HepG2 (cell line): Measurements from ENCODE around the gene DNASE2B. TPM values are rescaled to one million over a fixed set of nuclear protein-coding genes. Genes with fewer than 3 reads are reported as not detected.
A peak's percentile ranks its signal among the peaks of the same experiment; 100 is the strongest.

Experiments
- ATAC-seq: fragments of 200-7000 bp; cut with Tn5 transposase; 3 replicates; pipeline ENCODE4 v1.9.1; 2020; ENCODE audit warnings: mild to moderate bottlenecking, moderate library complexity
- Bru-seq: library from RNA; stranded (reverse); fragments of 400-500 nt; gene quantifications from one replicate; lab custom pipeline; 2021; lab: Mats Ljungman, UMichigan
- BruChase-seq, 2 experiments: library from RNA; stranded (reverse); fragments of 400-500 nt; gene quantifications; one replicate each; lab custom pipeline; 2021; lab: Mats Ljungman, UMichigan
- BruUV-seq: library from RNA; stranded (reverse); fragments of 400-500 nt; replicated peaks from 2 replicates; lab custom pipeline; 2021; lab: Mats Ljungman, UMichigan
- CTCF ChIA-PET: fragments of 300-600 bp; formaldehyde crosslinking; extraction: SDS; loops from one replicate; lab custom pipeline; 2021; ENCODE audit warnings: low total read pairs, inconsistent platforms, low intra/inter-chr PET ratio; lab: Yijun Ruan, JAX
- POLR2A ChIA-PET: fragments of 350-600 bp; sonication (Branson Sonifier 250); formaldehyde crosslinking; loops from one replicate; lab custom pipeline; 2020; ENCODE audit warnings: antibody characterized with exemption, inconsistent platforms; lab: Yijun Ruan, JAX
- DNase-seq: peaks from one replicate; pipeline ENCODE4 v3.0.0-alpha.2; 2015; ENCODE audit warnings: low spot score
- FAIRE-seq: peaks from 3 replicates; lab custom pipeline; 2011; peaks lifted over from hg19 to GRCh38; lab: Jason Lieb, UNC
- H2AFZ ChIP-seq: one replicate; pipeline ENCODE4 v1.6.1; 2011; ENCODE audit warnings: low read length, inconsistent platforms
- H3K27ac ChIP-seq: fragments of 300-600 bp; 3 replicates; pipeline ENCODE4 v1.8.0; 2011; ENCODE audit warnings: mixed run types, mild to moderate bottlenecking, mixed read lengths, low read length, inconsistent platforms; ENCODE audit not compliant: insufficient read depth; ENCODE audit errors: extremely low read length
- H3K27me3 ChIP-seq, 2 experiments: fragments of 200-600 bp in 1 of 2; 2 replicates in 1 of 2; 3 replicates in 1 of 2; pipeline versions ENCODE4 v1.6.0 to v1.8.0; 2011; ENCODE audit warnings: low read length in 2 of 2, mild to moderate bottlenecking in 2 of 2, moderate library complexity in 2 of 2, inconsistent platforms in 1 of 2; ENCODE audit not compliant: insufficient read depth in 2 of 2, control insufficient read depth in 1 of 2
- H3K36me3 ChIP-seq, 2 experiments: fragments of 200-600 bp in 1 of 2; replicated peaks in 1 of 2; 2 replicates in 1 of 2; 3 replicates in 1 of 2; pipeline versions ENCODE4 v1.5.1 to v1.8.0; 2011; ENCODE audit warnings: low read length in 2 of 2, inconsistent platforms in 1 of 2; ENCODE audit not compliant: insufficient read depth in 2 of 2, control insufficient read depth in 1 of 2
- H3K4me1 ChIP-seq: 2 replicates; pipeline ENCODE4 v1.5.1; 2012; ENCODE audit warnings: low read length, inconsistent platforms; ENCODE audit not compliant: insufficient read depth
- H3K4me2 ChIP-seq: 2 replicates; pipeline ENCODE4 v1.6.0; 2011; ENCODE audit warnings: low read depth, low read length, inconsistent platforms
- H3K4me3 ChIP-seq, 3 experiments: fragments of 200-600 bp in 1 of 3; sonication (generic), shearing (Covaris generic) in 1 of 3; replicated peaks in 1 of 3; 2 replicates each; pipeline ENCODE4 v1.5.1; 2011 to 2016; ENCODE audit warnings: low read length in 3 of 3, inconsistent platforms in 2 of 3, low read depth in 2 of 3, mild to moderate bottlenecking in 2 of 3, control low read depth in 1 of 3, mixed read lengths in 1 of 3; ENCODE audit not compliant: insufficient read depth in 1 of 3
- H3K79me2 ChIP-seq: one replicate; pipeline ENCODE4 v1.6.1; 2011; ENCODE audit warnings: low read length, inconsistent platforms; ENCODE audit not compliant: insufficient read depth
- H3K9ac ChIP-seq: 2 replicates; pipeline ENCODE4 v1.6.0; 2011; ENCODE audit warnings: mild to moderate bottlenecking, low read depth, low read length, inconsistent platforms; ENCODE audit not compliant: insufficient read depth
- H3K9me3 ChIP-seq: 2 replicates; pipeline ENCODE4 v1.5.1; 2012; ENCODE audit warnings: mild to moderate bottlenecking, low read length
- H4K20me1 ChIP-seq: 2 replicates; pipeline ENCODE4 v1.6.0; 2011; ENCODE audit warnings: inconsistent platforms, mild to moderate bottlenecking, low read length, moderate library complexity; ENCODE audit not compliant: insufficient read depth
- MAFF ChIP-seq: IDR thresholded peaks from 2 replicates; pipeline ENCODE4 v1.6.1; 2011; ENCODE audit warnings: low read depth, low read length, improper control_type of control experiment
- MAFK ChIP-seq, 2 experiments: IDR thresholded peaks in 1 of 2; conservative IDR thresholded peaks in 1 of 2; 2 replicates each; pipeline ENCODE4 v1.6.1; 2011; ENCODE audit warnings: improper control_type of control experiment in 2 of 2, low read length in 2 of 2
- MIER2 ChIP-seq: IDR thresholded peaks from 2 replicates; pipeline ENCODE4 v1.6.1; 2016; ENCODE audit warnings: missing biosample characterization, missing genetic modification reagents
- WGBS: methylation state at CpG from one replicate; pipeline ENCODE4 v1.1.6; 2017; ENCODE audit warnings: low lambda C conversion rate; 5-methylcytosine and 5-hydroxymethylcytosine counted together
- in situ Hi-C: cut with HindIII; loops from 2 replicates; pipeline ENCODE4 v1.10.0; 2017; ENCODE audit warnings: low pct_unique_long_range_greater_than_20kb; ENCODE audit not compliant: extremely low pct_ligation_motif_present
- intact Hi-C: fragments of 100-400 bp; cut with micrococcal nuclease; formaldehyde crosslinking; loops from one replicate; pipeline ENCODE4 v1.10.0; 2022; ENCODE audit not compliant: unreplicated experiment
- long read RNA-seq, 2 experiments: library from RNA in 1 of 2; library from polyadenylated mRNA in 1 of 2; stranded (forward) in 1 of 2; unstranded in 1 of 2; transcript quantifications; one replicate each; pipeline ENCODE4 v2.0.0, GENCODE V29; 2019 to 2022
- polyA minus RNA-seq, 3 experiments: library from RNA; depleted of rRNA, polyadenylated mRNA; stranded (reverse); fragments of >200 nt; gene quantifications; 2 replicates each; pipeline ENCODE4 v1.2.3, GENCODE V29; 2011; ENCODE audit warnings: low replicate concordance in 1 of 3
- polyA plus RNA-seq, 8 experiments: library from polyadenylated mRNA; depleted of rRNA in 3 of 8; stranded (reverse) in 7 of 8; unstranded in 1 of 8; fragments of >200 nt; fragmentation: Illumina TruSeq in 4 of 8; extraction: Trizol in 4 of 8; gene quantifications; 2 replicates each; pipeline versions ENCODE4 v1.2.1 to v1.2.3, GENCODE V29; 2011 to 2016; ENCODE audit warnings: low read depth in 4 of 8, missing spikeins in 1 of 8, mixed read lengths in 1 of 8; ENCODE audit not compliant: insufficient read depth in 1 of 8
- total RNA-seq, 5 experiments: library from RNA; depleted of rRNA; stranded (reverse); fragments of >200 nt; fragmentation: Illumina TruSeq; extraction: Trizol; gene quantifications; 2 replicates each; pipeline ENCODE4 v1.2.3, GENCODE V29; 2016; ENCODE audit warnings: low read depth in 1 of 5

The DNASE2B gene
- total RNA-seq (2016; rRNA removed; fragmentation: Illumina TruSeq; extraction: Trizol) (not detected in 2 replicates), polyA plus RNA-seq (2011; rRNA removed) (not detected in 2 replicates), polyA minus RNA-seq (2011; rRNA and poly(A)+ RNA removed; ENCODE audit: low replicate concordance) (not detected in 2 replicates), Bru-seq, nascent RNA (not detected), BruChase-seq, experiment 1, labeled RNA remaining after a 6-hour chase (not detected), BruChase-seq, experiment 2, labeled RNA remaining after a 2-hour chase (not detected)
- not detected in 2 replicates for total RNA-seq (2016; cell fraction: cytosol; rRNA removed; fragmentation: Illumina TruSeq; extraction: Trizol; ENCODE audit: low read depth)
- not detected in 2 replicates for total RNA-seq (2016; cell fraction: insoluble cytoplasmic fraction; rRNA removed; fragmentation: Illumina TruSeq; extraction: Trizol)
- total RNA-seq (2016; cell fraction: membrane; rRNA removed; fragmentation: Illumina TruSeq; extraction: Trizol): not detected in 2 replicates
- not detected in 2 replicates for total RNA-seq (2016; cell fraction: nucleus; rRNA removed; fragmentation: Illumina TruSeq; extraction: Trizol)
- polyA plus RNA-seq (2011; cell fraction: cytosol; rRNA removed): not detected in 2 replicates
- polyA plus RNA-seq (2011; cell fraction: nucleus; rRNA removed): not detected in 2 replicates
- not detected in 2 replicates for polyA plus RNA-seq (2012)
- polyA plus RNA-seq (2016; cell fraction: cytosol; fragmentation: Illumina TruSeq; extraction: Trizol; ENCODE audit: low read depth): not detected in 2 replicates
- not detected in 2 replicates for polyA plus RNA-seq (2016; cell fraction: insoluble cytoplasmic fraction; fragmentation: Illumina TruSeq; extraction: Trizol; ENCODE audit: low read depth)
- polyA plus RNA-seq (2016; cell fraction: membrane; fragmentation: Illumina TruSeq; extraction: Trizol; ENCODE audit: low read depth): not detected in 2 replicates
- not detected in 2 replicates for polyA plus RNA-seq (2016; cell fraction: nucleus; fragmentation: Illumina TruSeq; extraction: Trizol; ENCODE audit: insufficient read depth, low read depth)
- not detected in 2 replicates for polyA minus RNA-seq (2011; cell fraction: cytosol; rRNA and poly(A)+ RNA removed)
- not detected in 2 replicates for polyA minus RNA-seq (2011; cell fraction: nucleus; rRNA and poly(A)+ RNA removed)
- long read RNA-seq, experiment 1: 0 reads
- long read RNA-seq, experiment 2: 0 reads

GRCh38 chr1:84398175-84399155 lies at the start of gene DNASE2B:
TSS of gene DNASE2B (plus strand) at chr1:84398484. CDS start at chr1:84398565, 81 bp downstream.
- ChIA-PET POLR2A (no interaction called here), CTCF (no interaction called here)
- Histone ChIP-seq H4K20me1 (no peaks in the 10 kb centered on the region), H3K27me3 (no peaks in the 10 kb centered on the region), H3K9ac (no peak within 1 kb of the TSS), H3K4me3 (no peak within 1 kb of the TSS), H3K27ac (no peak within 1 kb of the TSS), H3K4me1 (no peaks in the 10 kb centered on the region), H3K4me2 (no peak within 1 kb of the TSS), H3K36me3 (no peaks in the 10 kb centered on the region), H3K9me3 (no peaks in the 10 kb centered on the region), H2AFZ (no peak within 1 kb of the TSS), H3K79me2 (no peaks in the 10 kb centered on the region)
- in situ Hi-C loops (no loop called here), intact Hi-C loops (no loop called here)
- ATAC-seq (no peak), FAIRE-seq (no peak), DNase-seq (no peak)
- no TSS peak for BruUV-seq
- WGBS: 18% methylated on average over 10 of the region's 11 CpGs
- peak; percentile 42; the same call in 1 of the 2 replicates for TF ChIP-seq MAFF
- peak; percentile 67 to 69 for TF ChIP-seq MAFK (conservative IDR thresholded peaks at IDR 0.05 in 1 of 2, IDR thresholded peaks at IDR 0.05 in 1 of 2; ENCODE audit: low read length in 2 of 2)
- TF ChIP-seq MIER2 (CRISPR knock-in tag): no peak
